Naive thymus-derived CD8-positive, alpha-beta T cell (primary cell): ENCODE results near the gene ARHGAP23. TPM values are rescaled to one million over a fixed set of nuclear protein-coding genes. Genes with fewer than 3 reads are reported as not detected.

ENCODE experiments used
- ATAC-seq, 2 donors: fragments of 150-1000 bp; cut with Tn5 transposase in 1 of 2; sonication (Bioruptor Pico), chemical (Tn5 transposase) in 1 of 2; 1 replicate in 1 of 2; 2 replicates in 1 of 2; pipeline ENCODE4 v1.10.0; 2021; ENCODE audit warnings: mild to moderate bottlenecking in 2 of 2, moderate library complexity in 2 of 2
- POLR2A ChIA-PET: fragments of 350-600 bp; sonication (Branson Sonifier 250); formaldehyde crosslinking; loops from one replicate; lab custom pipeline; 2021; ENCODE audit warnings: antibody characterized with exemption; lab: Charles Lee
- DNase-seq, 10 donors: peaks; one replicate each; pipeline versions ENCODE4 v3.0.0 to v3.0.0-alpha.2; 2020 to 2022
- H3K27ac Mint-ChIP-seq, 10 donors: one replicate each; pipeline ENCODE4 v1.8.0; 2020 to 2022; ENCODE audit warnings: mild to moderate bottlenecking in 10 of 10, mixed read lengths in 10 of 10, moderate library complexity in 4 of 10, inconsistent platforms in 1 of 10
- H3K27me3 Mint-ChIP-seq, 5 donors: one replicate each; pipeline ENCODE4 v1.8.0; 2021 to 2022; ENCODE audit warnings: mixed read lengths in 5 of 5
- H3K36me3 Mint-ChIP-seq, 3 donors: one replicate each; pipeline ENCODE4 v1.8.0; 2020 to 2022; ENCODE audit warnings: mixed read lengths in 3 of 3, mild to moderate bottlenecking in 2 of 3, inconsistent platforms in 1 of 3
- H3K4me1 Mint-ChIP-seq, 4 donors: one replicate each; pipeline ENCODE4 v1.8.0; 2021 to 2022; ENCODE audit warnings: mixed read lengths in 4 of 4
- H3K4me3 Mint-ChIP-seq, 10 donors: one replicate each; pipeline ENCODE4 v1.8.0; 2020 to 2022; ENCODE audit warnings: mild to moderate bottlenecking in 10 of 10, mixed read lengths in 10 of 10, moderate library complexity in 6 of 10, inconsistent platforms in 1 of 10
- H3K9me3 Mint-ChIP-seq, 9 donors: one replicate each; pipeline ENCODE4 v1.8.0; 2020 to 2022; ENCODE audit warnings: mixed read lengths in 9 of 9, mild to moderate bottlenecking in 3 of 9, inconsistent platforms in 1 of 9, moderate library complexity in 1 of 9
- polyA plus RNA-seq, 3 donors: library from polyadenylated mRNA; unstranded; fragments of 300-500 nt; fragmentation: Illumina TruSeq; gene quantifications; one replicate each; pipeline ENCODE4 v1.2.3, GENCODE V29; 2021
- total RNA-seq, 8 experiments: library from RNA in 2 of 8; stranded (reverse) in 2 of 8; gene quantifications; one replicate each; pipeline ENCODE4 v1.2.3 and lab custom pipeline; 2021 to 2026

Gene ARHGAP23
- not detected for total RNA-seq
- polyA plus RNA-seq = under 1 TPM in 1 of 3 donors, not detected in 2; 0.18 TPM
- 0 to 0.49 (median 0.12) reads per million in 6 experiments for total RNA-seq (lab: John Stamatoyannopoulos, UW)

DNA sequence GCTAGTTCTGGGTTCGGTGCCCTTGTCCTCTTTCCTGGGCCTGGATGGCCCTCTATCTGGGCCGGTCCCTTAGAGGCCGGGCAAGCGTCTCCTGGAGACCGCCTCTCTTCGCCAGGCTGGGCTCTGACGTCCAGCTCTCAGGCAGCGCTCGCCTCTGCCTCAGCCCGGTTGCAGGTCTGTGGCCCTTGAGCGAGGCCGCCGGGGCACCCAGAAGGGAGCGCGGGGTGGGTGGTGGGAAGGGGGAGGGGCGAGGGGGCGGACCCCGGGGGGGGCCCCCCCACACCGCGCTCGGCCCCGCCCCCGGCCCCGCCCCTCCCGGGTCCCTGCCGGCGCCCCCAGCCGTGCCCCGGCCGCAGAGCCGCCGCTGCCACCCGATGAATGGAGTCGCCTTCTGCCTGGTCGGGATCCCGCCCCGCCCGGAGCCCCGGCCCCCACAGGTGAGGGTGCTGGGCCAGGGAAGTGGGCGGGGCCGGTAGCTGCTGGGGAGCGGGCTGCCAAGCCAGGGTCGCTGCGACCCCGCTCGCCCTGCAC, at the start of gene ARHGAP23:
ARHGAP23 (plus strand) TSS at position 353 of the 531 bp plus-strand sequence; CDS start at position 375, 22 bp downstream.
- peak; percentile 59 to 74 for ATAC-seq
- peak in 8 of 10 donors; percentile 24 to 58 (median 36) for DNase-seq
- peaks cover 10 to 23% (median 14%) of the 10 kb centered on the region in 4 donors for H3K4me1 Mint-ChIP-seq
- H3K27me3 Mint-ChIP-seq = peaks cover 11 to 27% (median 17%) of the 10 kb centered on the region in 5 donors
- peaks cover 0 to 2% (median 0%) of the 10 kb centered on the region in 3 donors for H3K36me3 Mint-ChIP-seq
- POLR2A ChIA-PET = no interaction called here
- H3K9me3 Mint-ChIP-seq = no peaks in the 10 kb centered on the region
- peak within 1 kb of the TSS; percentile 64 to 88 (median 82) for H3K4me3 Mint-ChIP-seq
- H3K27ac Mint-ChIP-seq = peak within 1 kb of the TSS in 6 of 10 donors; percentile 35 to 78 (median 46)

GRCh38 chr17:38379448-38379847, 48.8 kb upstream of the ARHGAP23 start:
- Mint-ChIP-seq H3K4me3 (no peak overlapping the region), H3K36me3 (peaks cover 0 to 60% (median 13%) of the 10 kb centered on the region in 3 donors), H3K4me1 (peaks cover 0 to 8% (median under 1%) of the 10 kb centered on the region in 4 donors), H3K9me3 (no peaks in the 10 kb centered on the region), H3K27ac (peak overlapping the region in 1 of 10 donors; percentile 73), H3K27me3 (no peaks in the 10 kb centered on the region)
- POLR2A ChIA-PET = interaction anchor here (0.6 kb wide), 1 partner anchor 32 kb away, joined by 3 read pairs; no protein-coding TSS in a partner anchor
- DNase-seq = no peak
- ATAC-seq = no peak

DNA sequence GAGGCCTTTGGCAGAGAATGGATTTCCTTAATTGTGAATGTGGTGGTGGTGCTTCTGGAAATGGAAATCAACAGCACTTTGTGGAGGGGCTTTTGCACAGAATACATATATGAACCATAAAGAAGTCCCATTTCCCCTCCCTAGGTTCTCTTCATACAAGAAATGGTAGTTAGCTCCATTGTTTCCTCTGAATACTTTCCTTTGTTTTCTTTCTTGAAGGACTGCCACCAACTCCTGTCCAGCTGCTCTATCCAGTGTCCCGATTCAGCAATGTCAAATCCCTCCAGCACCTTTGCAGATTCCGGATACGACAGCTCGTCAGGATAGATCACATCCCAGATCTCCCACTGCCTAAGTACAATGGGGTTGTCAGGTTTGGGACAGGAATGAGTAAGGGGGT, 33.2 kb upstream of the ARHGAP23 start:
- Mint-ChIP-seq H3K27ac (peak overlapping the region in 1 of 10 donors; percentile 53), H3K36me3 (peaks cover 4 to 57% (median 19%) of the 10 kb centered on the region in 3 donors), H3K27me3 (no peaks in the 10 kb centered on the region), H3K4me3 (no peak overlapping the region), H3K9me3 (no peaks in the 10 kb centered on the region), H3K4me1 (peaks cover 0 to 2% (median 0%) of the 10 kb centered on the region in 4 donors)
- POLR2A ChIA-PET = no interaction called here
- no peak for DNase-seq
- ATAC-seq = no peak

- POLR2A ChIA-PET = no interaction called here
Measured at GRCh38 chr17:38397227-38397626, 31.0 kb upstream of the ARHGAP23 start.

DNA sequence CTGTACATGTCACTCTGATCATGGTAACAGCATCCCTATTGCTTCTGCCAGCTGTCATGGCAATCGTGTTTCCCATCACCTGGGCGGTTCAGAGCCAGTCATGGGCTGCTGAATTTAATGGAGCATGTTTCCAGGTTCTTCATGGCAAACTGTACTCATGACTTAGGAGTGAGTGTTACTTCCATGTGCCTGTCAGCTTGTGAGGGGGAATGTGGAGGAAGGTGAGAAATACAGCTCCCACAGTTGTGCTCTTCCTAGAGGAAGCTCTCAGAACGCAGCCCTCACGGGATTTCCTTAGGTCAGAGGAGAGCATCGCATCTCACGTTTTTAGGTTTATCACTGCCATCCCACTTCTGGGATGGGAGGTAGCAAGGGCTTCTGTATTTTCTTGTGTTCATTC, 28.0 kb upstream of the ARHGAP23 start:
- Mint-ChIP-seq H3K4me3 (no peak overlapping the region), H3K27ac (no peak overlapping the region), H3K27me3 (no peaks in the 10 kb centered on the region), H3K4me1 (no peaks in the 10 kb centered on the region), H3K36me3 (peaks cover 2 to 51% (median 24%) of the 10 kb centered on the region in 3 donors), H3K9me3 (no peaks in the 10 kb centered on the region)
- POLR2A ChIA-PET = no interaction called here
- ATAC-seq (no peak), DNase-seq (no peak)

More at GRCh38 chr17:38397227-38397626, 31.0 kb upstream of the ARHGAP23 start:
- peaks cover 4 to 66% (median 26%) of the 10 kb centered on the region in 3 donors for H3K36me3 Mint-ChIP-seq
- no peak overlapping the region for H3K4me3 Mint-ChIP-seq
- ATAC-seq (no peak), DNase-seq (no peak)
- H3K9me3 Mint-ChIP-seq = no peaks in the 10 kb centered on the region
- no peaks in the 10 kb centered on the region for H3K4me1 Mint-ChIP-seq
- no peak overlapping the region for H3K27ac Mint-ChIP-seq
- H3K27me3 Mint-ChIP-seq = no peaks in the 10 kb centered on the region

DNA sequence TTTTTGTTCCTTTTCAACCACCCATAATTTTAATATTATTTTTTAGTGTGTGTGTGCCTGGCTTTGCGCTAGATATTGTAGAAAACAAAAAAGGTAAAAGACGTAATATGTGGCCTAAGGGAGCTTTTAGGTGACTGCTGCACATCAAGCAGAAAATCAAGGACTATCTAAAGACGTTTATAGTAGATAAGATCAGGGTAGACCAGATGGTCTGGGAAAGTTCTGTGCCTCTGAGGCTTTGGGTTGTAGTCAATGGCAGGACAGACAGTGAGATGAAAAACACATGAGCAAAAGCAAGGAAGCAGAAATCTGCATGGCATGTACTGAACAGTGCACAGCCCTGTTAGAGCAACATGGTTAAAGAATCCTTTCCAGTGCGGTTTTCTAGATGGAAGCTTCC, 26.8 kb upstream of the ARHGAP23 start:
- Mint-ChIP-seq H3K9me3 (no peaks in the 10 kb centered on the region), H3K36me3 (peaks cover 0 to 39% (median 16%) of the 10 kb centered on the region in 3 donors), H3K4me3 (no peak overlapping the region), H3K4me1 (no peaks in the 10 kb centered on the region), H3K27me3 (no peaks in the 10 kb centered on the region), H3K27ac (peak overlapping the region in 1 of 10 donors; percentile 20)
- no peak for DNase-seq
- POLR2A ChIA-PET = interaction anchor here (0.6 kb wide), 1 partner anchor 12 kb away, joined by 4 read pairs; no protein-coding TSS in a partner anchor
- no peak for ATAC-seq

DNA sequence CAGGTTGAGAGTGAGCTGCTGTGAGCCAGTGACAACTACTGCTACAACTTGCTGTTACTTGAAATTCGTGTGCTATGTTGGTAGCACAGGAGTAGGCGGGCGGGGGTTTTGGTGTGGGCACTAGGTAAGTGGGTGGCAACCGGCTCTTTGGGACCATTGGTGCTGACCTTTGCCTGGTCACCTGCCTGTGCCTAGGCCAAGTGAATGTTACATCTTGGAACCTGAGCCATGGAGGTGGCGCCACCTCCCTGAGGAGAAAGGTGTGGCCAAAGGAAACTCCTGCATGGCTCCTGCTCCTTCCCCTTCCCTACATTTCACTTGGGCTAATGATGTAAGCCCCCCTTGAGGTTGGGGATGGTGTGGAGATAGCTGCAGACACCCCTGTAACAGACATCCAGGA, 25.4 kb upstream of the ARHGAP23 start:
- Mint-ChIP-seq H3K4me1 (no peaks in the 10 kb centered on the region), H3K36me3 (peaks cover 0 to 26% (median 12%) of the 10 kb centered on the region in 3 donors), H3K4me3 (no peak overlapping the region), H3K27ac (no peak overlapping the region), H3K9me3 (no peaks in the 10 kb centered on the region), H3K27me3 (no peaks in the 10 kb centered on the region)
- POLR2A ChIA-PET = interaction anchor here (0.6 kb wide), 1 partner anchor 9 kb away, joined by 5 read pairs; no protein-coding TSS in a partner anchor
- DNase-seq = no peak
- ATAC-seq = no peak

GRCh38 chr17:38403491-38403890, 24.8 kb upstream of the ARHGAP23 start:
- no peak overlapping the region for H3K27ac Mint-ChIP-seq
- H3K27me3 Mint-ChIP-seq = no peaks in the 10 kb centered on the region
- DNase-seq (no peak), ATAC-seq (no peak)
- POLR2A ChIA-PET = no interaction called here
- no peak overlapping the region for H3K4me3 Mint-ChIP-seq
- no peaks in the 10 kb centered on the region for H3K4me1 Mint-ChIP-seq
- H3K36me3 Mint-ChIP-seq = peaks cover 0 to 26% (median 12%) of the 10 kb centered on the region in 3 donors
- no peaks in the 10 kb centered on the region for H3K9me3 Mint-ChIP-seq

- DNase-seq (no peak), ATAC-seq (no peak)
- no peaks in the 10 kb centered on the region for H3K4me1 Mint-ChIP-seq
- H3K36me3 Mint-ChIP-seq = peaks cover 0 to 20% (median 10%) of the 10 kb centered on the region in 3 donors
- no peak overlapping the region for H3K4me3 Mint-ChIP-seq
- H3K27ac Mint-ChIP-seq = peak overlapping the region in 1 of 10 donors; percentile 66
- POLR2A ChIA-PET = no interaction called here
- H3K27me3 Mint-ChIP-seq = no peaks in the 10 kb centered on the region
- no peaks in the 10 kb centered on the region for H3K9me3 Mint-ChIP-seq
Measured at GRCh38 chr17:38404174-38404943, 23.9 kb upstream of the ARHGAP23 start.

DNA sequence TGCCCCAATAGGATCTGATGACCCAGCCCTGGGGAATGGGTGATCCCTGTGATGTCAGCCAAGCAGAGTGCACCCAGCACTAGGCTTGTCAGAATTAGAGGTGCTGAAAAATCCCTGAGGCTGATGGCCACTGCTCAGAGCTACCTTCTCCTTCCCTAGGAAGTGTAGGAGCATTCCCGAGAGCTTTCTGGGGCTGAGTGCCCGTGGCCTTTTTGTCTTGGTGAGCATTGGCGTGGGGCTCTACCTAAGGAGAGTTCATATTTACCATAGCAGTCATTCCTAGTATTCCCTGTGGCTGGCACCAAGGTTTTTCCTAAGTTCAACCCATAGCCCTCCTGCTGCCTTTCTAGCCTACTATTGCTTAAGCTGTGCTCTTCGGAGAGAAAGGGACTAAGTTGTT, 22.6 kb upstream of the ARHGAP23 start:
- ATAC-seq = no peak
- POLR2A ChIA-PET = no interaction called here
- Mint-ChIP-seq H3K36me3 (peaks cover 0 to 7% (median 3%) of the 10 kb centered on the region in 3 donors), H3K27me3 (peaks cover 0 to 5% (median 0%) of the 10 kb centered on the region in 5 donors), H3K4me3 (no peak overlapping the region), H3K4me1 (no peaks in the 10 kb centered on the region), H3K9me3 (no peaks in the 10 kb centered on the region), H3K27ac (no peak overlapping the region)
- DNase-seq = no peak

DNA sequence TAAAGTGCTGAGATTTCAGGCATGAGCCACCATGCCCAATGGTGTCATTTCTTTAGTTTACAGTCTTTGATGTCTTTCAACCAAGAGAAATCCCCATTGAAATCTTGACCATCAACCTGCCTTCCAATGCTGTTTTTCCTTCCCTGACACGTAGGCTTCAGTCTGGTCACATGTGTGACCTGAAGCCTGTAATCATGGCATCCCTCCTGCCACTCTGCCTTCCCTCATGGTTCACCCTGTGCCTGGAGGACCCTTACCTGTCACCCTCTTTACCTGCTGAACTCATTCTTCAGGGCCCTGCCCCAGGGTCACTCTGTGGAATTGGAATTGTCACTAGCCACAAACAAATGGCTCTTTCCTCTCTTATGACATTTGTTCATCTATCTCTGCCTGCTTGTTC, 18.1 kb upstream of the ARHGAP23 start:
- Mint-ChIP-seq H3K4me3 (no peak overlapping the region), H3K36me3 (no peaks in the 10 kb centered on the region), H3K9me3 (no peaks in the 10 kb centered on the region), H3K27ac (peak overlapping the region in 1 of 10 donors; percentile 16), H3K27me3 (peaks cover 0 to 6% (median under 1%) of the 10 kb centered on the region in 5 donors), H3K4me1 (no peaks in the 10 kb centered on the region)
- ATAC-seq = no peak
- DNase-seq = no peak
- POLR2A ChIA-PET = no interaction called here

DNA sequence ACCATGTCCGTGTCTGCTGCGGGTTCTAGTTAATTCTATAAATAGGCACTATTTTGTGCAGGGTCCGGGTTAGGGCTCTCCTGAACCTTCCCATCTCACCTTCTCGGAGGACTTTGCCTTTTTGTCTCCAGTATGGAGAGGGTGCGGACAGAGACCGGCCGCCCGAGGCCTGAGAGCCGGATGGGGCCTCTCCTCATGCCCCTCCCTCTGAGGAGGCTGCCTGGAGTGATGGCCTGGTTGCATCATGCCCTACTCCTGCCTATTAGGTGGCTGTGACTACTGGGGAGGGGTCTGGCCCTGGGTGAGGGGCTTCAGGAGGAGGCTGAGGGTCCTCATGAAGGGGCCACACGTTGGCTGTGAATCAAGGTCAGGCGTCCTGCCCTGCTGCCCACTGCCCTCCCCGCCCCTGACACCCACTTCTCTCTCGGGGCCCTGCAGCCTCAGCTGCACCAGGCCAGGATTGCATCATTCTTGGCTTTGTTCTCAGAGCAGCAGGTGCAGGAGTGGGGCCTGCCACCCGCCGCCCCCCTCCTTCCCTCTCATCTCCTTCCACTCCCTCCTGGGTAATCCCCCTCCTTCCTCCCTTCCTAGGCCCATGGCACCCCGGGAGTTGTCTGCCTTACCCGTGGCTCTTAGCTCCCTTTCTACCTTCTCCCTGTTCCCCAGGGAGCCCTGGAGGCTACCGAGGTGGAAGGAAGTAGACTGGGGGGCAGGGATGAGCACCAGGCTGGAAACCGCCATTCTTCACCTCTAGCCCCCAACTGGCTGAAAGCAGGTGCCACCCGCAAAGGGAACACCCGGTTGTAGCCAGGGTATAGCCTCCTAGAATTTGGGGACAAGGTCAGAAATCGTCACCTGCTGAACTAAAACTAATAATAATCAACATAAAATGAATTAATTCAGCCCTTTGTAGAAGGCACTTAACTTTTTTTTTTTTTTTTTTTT, 12.7 kb upstream of the ARHGAP23 start:
- DNase-seq (no peak), ATAC-seq (no peak)
- POLR2A ChIA-PET = interaction anchor here (0.7 to 2.5 kb wide), 4 partner anchors 63 to 94 kb away, joined by 3 to 26 read pairs (median 10); partner anchors contain the start of gene SOCS7
- Mint-ChIP-seq H3K27ac (no peak overlapping the region), H3K4me1 (peaks cover 2 to 9% (median 5%) of the 10 kb centered on the region in 4 donors), H3K9me3 (no peaks in the 10 kb centered on the region), H3K27me3 (peaks cover 7 to 51% (median 25%) of the 10 kb centered on the region in 5 donors), H3K36me3 (no peaks in the 10 kb centered on the region), H3K4me3 (no peak overlapping the region)
